Bronchial epithelial cell (primary cell): ENCODE data around the gene KLHDC8B. TPM values are rescaled to one million over a fixed set of nuclear protein-coding genes. Genes with fewer than 3 reads are reported as not detected.
A peak's percentile ranks its signal among the peaks of the same experiment; 100 is the strongest.

Source experiments
- DNase-seq: peaks from one replicate; pipeline ENCODE4 v3.0.0-alpha.2; 2010; ENCODE audit warnings: low read depth
- FAIRE-seq: peaks from 2 replicates; lab custom pipeline; 2011; peaks lifted over from hg19 to GRCh38; lab: Jason Lieb, UNC
- H3K27me3 ChIP-seq: 2 replicates; pipeline ENCODE4 v1.5.1; 2011; ENCODE audit warnings: low read length; ENCODE audit not compliant: control insufficient read depth, insufficient read depth
- H3K36me3 ChIP-seq: 2 replicates; pipeline ENCODE4 v1.5.1; 2011; ENCODE audit warnings: low read length; ENCODE audit not compliant: control insufficient read depth, insufficient read depth
- H3K4me3 ChIP-seq: 2 replicates; pipeline ENCODE4 v1.5.1; 2011; ENCODE audit warnings: mild to moderate bottlenecking, low read depth, low read length, control low read depth
- total RNA-seq: library from RNA; depleted of rRNA; stranded (reverse); fragments of >200 nt; gene quantifications from 2 replicates; pipeline ENCODE4 v1.2.1, GENCODE V29; 2014
- TF ChIP-seq, protein P1 (sequence below): IDR thresholded peaks from 2 replicates; pipeline ENCODE4 v1.5.1; 2011; ENCODE audit warnings: mild to moderate bottlenecking, moderate library complexity, low read length, control low read depth, inconsistent platforms; ENCODE audit not compliant: insufficient read depth, severe bottlenecking

KLHDC8B gene
- total RNA-seq, 1 donor from 2014 or later, result 37.9 TPM

DNA sequence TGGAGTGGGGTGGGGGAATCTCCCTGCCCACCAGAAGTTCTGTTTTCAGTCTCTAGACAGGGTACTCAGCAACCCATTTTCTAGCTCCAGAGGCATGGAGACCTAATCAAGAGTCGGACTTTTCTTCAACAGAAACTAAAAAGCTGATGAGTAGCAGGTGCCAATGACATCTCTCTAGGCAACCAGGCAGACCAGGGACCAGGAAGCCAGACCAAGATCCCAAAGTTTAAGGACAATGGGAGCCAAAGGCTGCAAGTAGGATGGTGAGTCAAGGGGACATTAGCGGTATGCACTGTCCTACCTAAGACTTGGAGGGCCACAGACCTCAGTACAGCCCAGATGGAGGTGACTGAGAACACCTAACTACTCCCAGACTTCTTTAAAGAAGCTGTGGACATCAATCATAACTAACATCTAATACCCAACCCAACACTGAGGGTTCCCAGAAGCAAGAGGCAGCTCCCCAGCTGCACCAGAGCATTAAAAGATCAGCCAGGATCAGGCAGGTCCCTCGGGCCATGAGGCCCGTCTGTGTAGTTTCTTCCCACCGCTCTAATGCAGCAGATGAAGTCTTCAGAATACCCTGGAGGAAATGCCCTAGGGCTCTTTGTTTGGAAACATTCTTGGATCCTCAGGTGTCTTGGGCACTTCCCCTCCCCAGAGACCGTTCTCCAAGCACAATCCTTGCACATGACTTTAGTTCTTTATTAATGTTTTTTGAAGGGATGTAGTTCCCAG lies 6.2 kb upstream of the KLHDC8B start:
- H3K4me3 ChIP-seq, result peak overlapping the region; percentile 77
- no peaks in the 10 kb centered on the region for H3K27me3 ChIP-seq
- FAIRE-seq, result peak; percentile 7
- TF ChIP-seq, protein P1, sequence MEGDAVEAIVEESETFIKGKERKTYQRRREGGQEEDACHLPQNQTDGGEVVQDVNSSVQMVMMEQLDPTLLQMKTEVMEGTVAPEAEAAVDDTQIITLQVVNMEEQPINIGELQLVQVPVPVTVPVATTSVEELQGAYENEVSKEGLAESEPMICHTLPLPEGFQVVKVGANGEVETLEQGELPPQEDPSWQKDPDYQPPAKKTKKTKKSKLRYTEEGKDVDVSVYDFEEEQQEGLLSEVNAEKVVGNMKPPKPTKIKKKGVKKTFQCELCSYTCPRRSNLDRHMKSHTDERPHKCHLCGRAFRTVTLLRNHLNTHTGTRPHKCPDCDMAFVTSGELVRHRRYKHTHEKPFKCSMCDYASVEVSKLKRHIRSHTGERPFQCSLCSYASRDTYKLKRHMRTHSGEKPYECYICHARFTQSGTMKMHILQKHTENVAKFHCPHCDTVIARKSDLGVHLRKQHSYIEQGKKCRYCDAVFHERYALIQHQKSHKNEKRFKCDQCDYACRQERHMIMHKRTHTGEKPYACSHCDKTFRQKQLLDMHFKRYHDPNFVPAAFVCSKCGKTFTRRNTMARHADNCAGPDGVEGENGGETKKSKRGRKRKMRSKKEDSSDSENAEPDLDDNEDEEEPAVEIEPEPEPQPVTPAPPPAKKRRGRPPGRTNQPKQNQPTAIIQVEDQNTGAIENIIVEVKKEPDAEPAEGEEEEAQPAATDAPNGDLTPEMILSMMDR, result no peak
- peaks cover 16% of the 10 kb centered on the region for H3K36me3 ChIP-seq
- DNase-seq, result no peak

DNA sequence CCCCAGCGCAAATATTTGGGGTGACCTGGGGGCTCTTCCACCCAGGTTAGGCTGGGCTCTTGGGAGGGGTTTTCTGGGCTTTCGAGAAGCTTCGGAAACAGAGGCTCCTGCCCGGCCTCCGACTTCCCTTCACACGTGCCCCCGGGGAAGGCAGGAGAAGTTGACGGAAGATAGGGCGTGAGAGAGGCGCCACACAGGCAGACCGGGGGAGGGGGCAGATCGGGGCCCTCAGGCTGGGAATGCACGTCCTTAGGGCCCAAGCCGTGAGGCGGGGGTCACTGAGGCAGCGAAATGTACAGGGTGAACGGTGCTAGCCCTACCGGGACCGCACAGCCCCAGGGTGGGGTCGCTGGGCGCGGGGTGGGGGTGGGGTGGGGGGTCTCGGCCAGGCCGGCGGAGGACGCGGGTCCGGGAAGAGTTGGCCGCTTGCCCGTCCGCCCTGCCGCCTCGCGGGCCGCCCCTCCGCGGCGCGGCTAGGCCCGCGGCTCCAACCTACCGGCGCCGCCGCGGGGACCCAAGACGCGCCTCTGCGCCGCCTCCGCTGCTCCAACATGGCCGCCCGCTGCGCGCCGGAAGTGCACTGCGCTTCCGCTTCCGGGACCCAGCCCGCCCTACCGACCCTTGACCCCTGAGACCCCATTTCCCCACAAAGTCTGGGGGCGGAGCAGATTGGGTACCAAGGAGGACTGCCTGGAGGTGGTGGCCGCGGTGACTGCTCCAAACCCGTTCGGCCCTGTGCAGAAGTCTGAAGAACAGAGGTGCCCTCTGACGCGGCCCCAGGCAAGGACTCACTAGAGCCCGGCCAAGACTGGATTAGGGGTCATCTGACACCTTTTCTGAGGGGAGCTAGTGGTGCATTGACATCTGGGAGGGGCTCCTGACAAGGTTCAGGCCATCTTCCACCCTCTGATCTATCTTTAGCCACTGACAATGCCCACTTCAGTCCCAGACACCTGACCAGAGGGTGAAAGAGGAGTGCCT lies 5.3 kb upstream of the KLHDC8B start, which contains the start of gene CCDC71:
Gene CCDC71 (minus strand): TSS at position 561 of the 981 bp plus-strand sequence. CDS start 2,123 bp downstream, outside the sequence.
- Histone ChIP-seq H3K4me3 (peak within 1 kb of the TSS; percentile 77), H3K27me3 (no peaks in the 10 kb centered on the region), H3K36me3 (peaks cover 16% of the 10 kb centered on the region)
- no peak for FAIRE-seq
- TF ChIP-seq, protein P1, result no peak
- DNase-seq, result peak; percentile 27

DNA sequence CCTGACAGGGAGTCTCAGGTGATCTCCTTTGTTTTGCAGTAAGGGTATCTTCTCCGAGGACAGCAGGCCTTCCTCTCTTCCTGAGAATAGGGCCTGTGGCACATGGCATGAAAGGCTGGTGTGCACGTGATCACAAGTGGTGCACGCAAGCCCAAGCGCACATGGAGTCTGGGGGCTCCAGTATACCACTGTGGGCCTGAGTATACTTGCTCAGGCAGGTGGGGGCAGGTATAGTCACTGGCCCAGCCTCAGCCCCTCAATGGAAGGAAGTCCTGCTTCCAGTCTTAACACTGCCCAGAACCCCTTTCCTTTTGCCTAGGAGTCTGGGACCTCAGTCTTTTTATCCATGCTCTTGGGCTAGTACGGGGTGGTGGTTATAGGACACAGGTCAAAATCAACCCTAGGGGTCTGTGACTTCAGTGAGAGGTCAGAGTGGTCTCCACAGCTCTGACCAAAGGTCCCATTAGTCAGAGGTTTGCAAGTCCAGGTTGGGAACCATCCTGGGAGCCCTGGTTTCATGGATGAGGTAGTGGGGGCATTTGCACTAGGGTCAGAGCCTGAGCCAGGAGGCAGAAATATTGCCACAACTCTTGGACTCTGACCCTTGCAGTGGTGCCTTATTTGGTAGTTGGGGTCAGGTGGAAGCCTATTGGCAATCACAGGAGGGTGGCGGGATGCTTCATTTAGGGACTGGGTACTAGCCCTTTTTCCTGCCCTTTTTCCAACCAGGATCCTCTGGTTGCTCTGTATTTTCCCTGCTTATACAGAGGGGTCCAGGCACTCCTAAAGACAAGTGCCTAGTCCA lies 4.4 kb upstream of the KLHDC8B start:
- H3K36me3 ChIP-seq, result peaks cover 13% of the 10 kb centered on the region
- TF ChIP-seq, protein P1, result no peak
- H3K27me3 ChIP-seq, result no peaks in the 10 kb centered on the region
- no peak for DNase-seq
- no peak overlapping the region for H3K4me3 ChIP-seq
- FAIRE-seq, result no peak

DNA sequence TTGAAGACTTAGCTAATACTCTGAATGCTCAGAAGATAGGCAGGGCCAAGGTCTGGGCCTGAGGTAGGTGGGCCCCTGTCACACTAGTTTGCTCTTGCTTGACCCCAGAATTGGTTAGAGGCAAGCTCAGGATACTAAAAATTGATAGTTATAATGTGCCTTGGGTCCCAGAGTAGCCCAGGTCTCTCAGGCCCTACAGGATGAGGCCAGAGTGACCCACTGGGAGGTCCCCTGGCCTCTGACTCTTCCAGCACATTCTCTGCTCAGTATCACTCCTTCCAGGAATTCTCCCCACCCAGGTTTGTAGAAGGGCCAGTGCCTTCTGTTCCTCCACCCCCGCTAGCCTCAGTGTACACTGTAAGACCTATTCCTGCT lies 667 bp upstream of the KLHDC8B start:
- no peak for FAIRE-seq
- TF ChIP-seq, protein P1, result no peak
- Histone ChIP-seq H3K36me3 (peaks cover 11% of the 10 kb centered on the region), H3K4me3 (peak overlapping the region; percentile 71), H3K27me3 (no peaks in the 10 kb centered on the region)
- no peak for DNase-seq

DNA sequence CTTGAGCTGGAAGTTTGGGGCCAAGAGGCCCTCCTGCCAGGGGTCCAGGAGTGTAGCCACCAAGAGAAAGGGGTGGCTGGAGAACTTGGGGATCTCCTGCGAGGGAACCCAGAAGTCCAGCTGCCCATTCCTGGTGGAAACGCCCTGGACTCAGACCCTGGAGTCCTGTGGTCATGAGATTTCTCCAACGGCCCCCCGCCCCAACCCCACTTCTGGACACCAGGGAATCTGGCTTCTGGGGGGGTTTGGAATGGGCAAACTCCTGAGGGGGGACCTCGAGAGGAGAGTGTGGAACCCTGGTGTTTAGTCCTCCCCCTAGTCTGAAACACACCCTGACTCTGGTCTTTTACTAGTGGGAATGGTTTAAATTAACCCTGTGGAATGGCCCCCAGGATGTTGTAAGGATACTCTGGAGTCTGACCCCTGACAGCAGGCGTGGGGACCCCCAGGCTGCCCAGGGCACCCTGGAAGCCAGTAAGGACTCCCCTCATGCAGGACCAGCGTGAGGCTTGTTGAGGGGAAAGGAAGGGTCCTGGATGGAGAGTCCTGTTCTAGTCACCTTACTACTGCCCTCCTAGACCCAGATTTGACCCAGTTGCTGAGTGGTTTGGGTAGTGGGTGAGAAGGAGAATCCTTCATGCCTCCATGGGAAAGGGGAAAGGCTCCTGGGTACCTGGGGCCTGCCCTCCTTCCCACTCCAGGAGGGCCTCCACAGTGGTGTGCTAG lies 540 bp downstream of the KLHDC8B start:
- TF ChIP-seq, protein P1, result no peak
- Histone ChIP-seq H3K27me3 (no peaks in the 10 kb centered on the region), H3K4me3 (peak overlapping the region; percentile 71), H3K36me3 (peaks cover 13% of the 10 kb centered on the region)
- no peak for DNase-seq
- no peak for FAIRE-seq
